Suprapubic skin (tissue), 4 donors: ENCODE measurements around the gene ABCE1. TPM values are rescaled to one million over a fixed set of nuclear protein-coding genes. Genes with fewer than 3 reads are reported as not detected.

ENCODE experiments used
- DNase-seq, 2 donors: peaks; one replicate each; pipeline ENCODE4 v3.0.0-alpha.2; 2019; ENCODE audit warnings: low spot score in 2 of 2
- H3K27ac ChIP-seq: fragments of 200-600 bp; sonication (generic); one replicate; pipeline ENCODE4 v1.5.1; 2019
- H3K27me3 ChIP-seq: fragments of 200-600 bp; sonication (generic); one replicate; pipeline ENCODE4 v1.5.1; 2019
- H3K36me3 ChIP-seq: fragments of 200-600 bp; sonication (generic); one replicate; pipeline ENCODE4 v1.5.1; 2019
- H3K4me1 ChIP-seq: fragments of 200-600 bp; sonication (generic); one replicate; pipeline ENCODE4 v1.5.1; 2019
- H3K4me3 ChIP-seq: fragments of 200-600 bp; sonication (generic); one replicate; pipeline ENCODE4 v1.5.1; 2019; ENCODE audit warnings: mild to moderate bottlenecking
- H3K9me3 ChIP-seq: fragments of 200-600 bp; sonication (generic); one replicate; pipeline ENCODE4 v1.5.1; 2019
- CTCF ChIP-seq, 2 donors: fragments of 200-600 bp in 1 of 2; fragments of 450-650 bp in 1 of 2; sonication (generic) in 1 of 2; IDR thresholded peaks; one replicate each; pipeline ENCODE4 v1.5.1; 2016 to 2019; ENCODE audit warnings: antibody characterized with exemption in 2 of 2, mild to moderate bottlenecking in 1 of 2, moderate library complexity in 1 of 2
- EP300 ChIP-seq: sonication (generic); formaldehyde crosslinking; IDR thresholded peaks from one replicate; pipeline ENCODE4 v1.6.1; 2017; ENCODE audit warnings: antibody characterized with exemption
- POLR2A ChIP-seq, 2 donors: fragments of 450-650 bp; IDR thresholded peaks; one replicate each; pipeline ENCODE4 v1.6.1; 2017; ENCODE audit warnings: antibody characterized with exemption in 2 of 2, mild to moderate bottlenecking in 2 of 2, moderate library complexity in 2 of 2
- POLR2AphosphoS5 ChIP-seq, 3 donors: sonication (generic); formaldehyde crosslinking; IDR thresholded peaks; one replicate each; pipeline ENCODE4 v1.6.1; 2017; ENCODE audit warnings: antibody characterized with exemption in 3 of 3
- WGBS: methylation state at CpG from one replicate; pipeline ENCODE4 v1.1.5; 2018; 5-methylcytosine and 5-hydroxymethylcytosine counted together
- total RNA-seq, 4 donors: library from RNA; depleted of rRNA; stranded (reverse); fragments of >200 nt; gene quantifications; one replicate each; pipeline ENCODE4 v1.1.0, GENCODE V29; 2016

ABCE1 gene
- total RNA-seq, 4 donors from 2014 or later: 70.6 to 87.5 (median 75.8) TPM

DNA sequence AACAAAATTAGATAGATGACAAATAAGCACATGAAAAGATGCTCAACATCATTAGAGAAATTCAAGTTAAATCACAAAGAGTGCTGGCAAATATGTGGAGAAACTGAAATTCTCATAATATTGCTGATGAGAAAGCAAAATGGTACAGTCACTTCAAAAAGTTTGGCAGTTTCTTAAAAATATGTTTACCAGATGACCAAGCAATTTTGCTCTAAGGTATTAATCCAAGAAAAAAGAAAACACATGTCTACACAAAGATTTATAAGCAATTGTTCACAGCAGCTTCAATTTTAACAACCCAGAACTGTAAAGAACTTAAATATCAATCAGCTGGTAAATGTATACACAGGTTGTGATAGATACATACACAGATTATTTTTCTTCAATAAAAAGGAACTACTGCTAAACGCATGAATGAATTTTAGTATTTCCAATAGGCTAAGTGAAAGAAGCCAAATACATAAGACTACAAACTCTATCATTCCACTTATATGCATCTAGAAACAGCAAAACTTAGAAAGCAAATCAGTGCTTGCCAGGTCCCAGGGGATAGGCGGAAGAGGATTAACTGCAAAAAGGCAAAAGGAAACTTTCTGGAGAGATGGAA, 70.6 kb downstream of the ABCE1 start:
- H3K36me3 ChIP-seq: peaks cover 38% of the 10 kb centered on the region
- H3K4me1 ChIP-seq: no peaks in the 10 kb centered on the region
- WGBS: 78% methylated on average over 2 of the region's 2 CpGs
- DNase-seq: no peak
- TF ChIP-seq EP300 (no peak), POLR2A (IDR thresholded peaks at IDR 0.05) (no peak), POLR2AphosphoS5 (IDR thresholded peaks at IDR 0.05) (no peak), CTCF (IDR thresholded peaks at IDR 0.05) (no peak)
- H3K4me3 ChIP-seq: no peak overlapping the region
- no peaks in the 10 kb centered on the region for H3K27me3 ChIP-seq
- no peak overlapping the region for H3K27ac ChIP-seq
- no peaks in the 10 kb centered on the region for H3K9me3 ChIP-seq

DNA sequence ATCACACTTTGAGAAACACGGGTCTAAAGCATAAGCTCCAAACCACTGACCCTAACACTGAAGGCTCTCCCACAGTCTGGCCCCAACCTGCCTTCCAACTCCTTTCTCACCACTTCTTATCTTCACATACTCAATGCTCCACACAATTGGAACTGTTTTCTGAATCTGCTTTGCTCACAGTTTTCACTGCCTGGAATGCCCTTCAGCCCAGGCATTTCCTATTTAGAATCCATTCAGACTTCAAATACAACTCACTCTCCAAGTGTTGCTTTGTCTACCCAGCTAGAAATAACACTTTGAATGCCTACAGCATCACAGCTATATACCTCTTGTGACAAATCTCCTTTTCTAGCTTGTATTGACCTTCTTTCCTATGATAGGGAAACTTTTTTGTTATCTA, 72.1 kb downstream of the ABCE1 start:
- no peak for DNase-seq
- Histone ChIP-seq H3K4me1 (peaks cover under 1% of the 10 kb centered on the region), H3K4me3 (no peak overlapping the region), H3K9me3 (no peaks in the 10 kb centered on the region), H3K36me3 (peaks cover 38% of the 10 kb centered on the region), H3K27ac (no peak overlapping the region), H3K27me3 (no peaks in the 10 kb centered on the region)
- TF ChIP-seq CTCF (IDR thresholded peaks at IDR 0.05): no peak
- no peak for TF ChIP-seq EP300
- TF ChIP-seq POLR2AphosphoS5 (IDR thresholded peaks at IDR 0.05): no peak
- TF ChIP-seq POLR2A (IDR thresholded peaks at IDR 0.05): no peak
- WGBS: 94% methylated on average over 1 of the region's 1 CpG

- H3K4me3 ChIP-seq: no peak overlapping the region
- H3K36me3 ChIP-seq: peaks cover 28% of the 10 kb centered on the region
- TF ChIP-seq POLR2AphosphoS5 (IDR thresholded peaks at IDR 0.05) (no peak), EP300 (no peak), CTCF (IDR thresholded peaks at IDR 0.05) (no peak), POLR2A (IDR thresholded peaks at IDR 0.05) (no peak)
- no peaks in the 10 kb centered on the region for H3K9me3 ChIP-seq
- no peak overlapping the region for H3K27ac ChIP-seq
- no peaks in the 10 kb centered on the region for H3K27me3 ChIP-seq
- WGBS: 90% methylated on average over 1 of the region's 1 CpG
- H3K4me1 ChIP-seq: peaks cover 15% of the 10 kb centered on the region
- DNase-seq: no peak
These were observed 73.8 kb downstream of the ABCE1 start for GRCh38 chr4:145171911-145172310.

DNA sequence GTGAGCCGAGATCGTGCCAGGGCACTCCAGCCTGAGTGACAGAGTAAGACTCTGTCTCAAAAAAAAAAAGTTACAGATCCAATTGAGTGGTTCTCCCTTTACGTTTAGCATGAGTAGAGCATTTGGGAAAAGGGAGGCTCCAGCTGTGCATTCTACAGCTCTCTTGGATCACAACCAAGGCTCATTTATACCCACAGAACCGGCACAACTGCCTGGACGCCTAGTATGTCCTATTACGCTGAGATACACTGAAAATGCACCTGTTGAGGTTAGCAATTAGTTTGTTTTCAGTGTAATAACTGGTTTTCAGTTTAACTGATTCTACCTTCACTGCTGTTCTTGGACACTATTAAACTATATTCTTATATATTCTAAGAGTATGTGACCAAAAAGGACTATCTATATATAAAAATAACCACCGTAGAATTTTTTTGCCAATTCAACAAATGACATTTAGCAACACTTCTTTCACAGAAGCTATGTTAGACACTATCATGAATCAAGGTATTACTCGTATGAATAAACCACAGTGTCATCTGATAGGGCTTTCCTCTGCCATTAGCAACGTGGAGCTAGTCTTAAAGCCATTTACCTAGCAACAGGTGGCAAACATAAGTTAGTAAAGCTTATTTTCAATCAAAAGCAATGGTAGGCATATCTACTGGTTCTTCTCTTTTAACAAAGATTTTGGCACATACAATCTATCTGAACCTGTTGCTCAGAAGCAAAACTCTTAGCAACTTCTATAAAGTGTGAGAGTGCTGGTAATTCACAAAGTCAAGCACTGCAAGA, 78.7 kb downstream of the ABCE1 start:
- peak overlapping the region; percentile 97 for H3K27ac ChIP-seq
- H3K36me3 ChIP-seq: no peaks in the 10 kb centered on the region
- DNase-seq: no peak
- H3K27me3 ChIP-seq: no peaks in the 10 kb centered on the region
- TF ChIP-seq EP300: no peak
- no peak for TF ChIP-seq CTCF (IDR thresholded peaks at IDR 0.05)
- no peak for TF ChIP-seq POLR2AphosphoS5 (IDR thresholded peaks at IDR 0.05)
- no peak for TF ChIP-seq POLR2A (IDR thresholded peaks at IDR 0.05)
- H3K9me3 ChIP-seq: no peaks in the 10 kb centered on the region
- peaks cover 43% of the 10 kb centered on the region for H3K4me1 ChIP-seq
- H3K4me3 ChIP-seq: peak overlapping the region; percentile 84
- 52% methylated on average over 9 of the region's 9 CpGs for WGBS

DNA sequence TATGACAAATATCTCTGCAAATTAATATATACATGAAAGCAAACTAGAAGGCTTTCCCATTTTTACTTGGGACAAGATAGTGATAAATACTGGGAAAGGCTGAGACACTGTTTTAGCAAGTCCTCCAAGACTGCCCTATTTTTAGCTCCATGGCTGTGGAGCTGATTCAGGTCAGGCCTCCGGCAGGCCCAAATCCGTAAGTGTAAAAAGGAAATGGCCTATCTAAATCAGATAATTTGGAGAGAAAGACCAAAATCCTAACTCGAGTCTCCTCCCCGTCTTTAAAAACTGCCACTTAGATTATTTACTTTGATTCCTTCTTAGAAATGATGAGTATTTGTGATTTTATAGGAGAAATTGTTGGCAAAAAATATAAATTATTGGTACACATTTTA, 79.4 kb downstream of the ABCE1 start:
- H3K9me3 ChIP-seq: no peaks in the 10 kb centered on the region
- peak overlapping the region; percentile 97 for H3K27ac ChIP-seq
- peak overlapping the region; percentile 84 for H3K4me3 ChIP-seq
- 10% methylated on average over 4 of the region's 4 CpGs for WGBS
- no peaks in the 10 kb centered on the region for H3K27me3 ChIP-seq
- no peak for DNase-seq
- TF ChIP-seq POLR2AphosphoS5 (IDR thresholded peaks at IDR 0.05) (no peak), CTCF (IDR thresholded peaks at IDR 0.05) (no peak), EP300 (no peak), POLR2A (IDR thresholded peaks at IDR 0.05) (no peak)
- H3K36me3 ChIP-seq: no peaks in the 10 kb centered on the region
- peaks cover 43% of the 10 kb centered on the region for H3K4me1 ChIP-seq
